SK-N-SH (cell line): ENCODE data around the gene SSMEM1.

Experiments used
- CTCF ChIP-seq: fragments of 200-600 bp; sonication (generic); IDR thresholded peaks from 2 replicates; pipeline ENCODE4 v1.6.1; 2017; ENCODE audit warnings: antibody characterized with exemption, mild to moderate bottlenecking, moderate library complexity
- EZH2phosphoT487 ChIP-seq: fragments of 200-600 bp; sonication (generic); IDR thresholded peaks from 2 replicates; pipeline ENCODE4 v1.6.1; 2017; ENCODE audit warnings: low read depth, mixed run types, mild to moderate bottlenecking, antibody characterized with exemption, moderate library complexity, borderline replicate concordance
- NFIC ChIP-seq: IDR thresholded peaks from 2 replicates; pipeline ENCODE4 v1.4.0; 2012; ENCODE audit warnings: borderline replicate concordance
- RAD21 ChIP-seq: IDR thresholded peaks from 2 replicates; pipeline ENCODE4 v1.6.1; 2012; ENCODE audit warnings: mild to moderate bottlenecking, low read length
- SMC3 ChIP-seq: IDR thresholded peaks from 2 replicates; pipeline ENCODE4 v1.6.1; 2012; ENCODE audit warnings: low read depth, low read length, improper control_type of control experiment

- TF ChIP-seq EZH2phosphoT487 (no peak), SMC3 (no peak), CTCF (no peak), NFIC (no peak), RAD21 (no peak)
Measured at GRCh38 chr7:130195396-130195795, 12.3 kb upstream of the SSMEM1 start.
